T-cell (primary cell): ENCODE measurements around the gene ZSCAN4. TPM values are rescaled to one million over a fixed set of nuclear protein-coding genes. Genes with fewer than 3 reads are reported as not detected.

Experiments used
- ATAC-seq, 4 experiments: fragments of 200-7000 bp in 3 of 4; fragments of 150-1000 bp in 1 of 4; cut with Tn5 transposase; replicated peaks in 1 of 4; 1 replicate in 3 of 4; 2 replicates in 1 of 4; pipeline ENCODE4 v1.10.0; 2021; ENCODE audit warnings: moderate library complexity in 3 of 4, mild to moderate bottlenecking in 2 of 4, moderate number of reproducible peaks in 1 of 4
- CTCF ChIA-PET, 2 donors: fragments of 300-600 bp; sonication (Branson Sonifier 250); formaldehyde crosslinking; loops; one replicate each; lab custom pipeline; 2022; ENCODE audit warnings: antibody characterized with exemption in 2 of 2; lab: Charles Lee
- POLR2A ChIA-PET, 2 donors: fragments of 300-600 bp; sonication (Branson Sonifier 250); formaldehyde crosslinking; loops; one replicate each; lab custom pipeline; 2022; ENCODE audit warnings: antibody characterized with exemption in 2 of 2; lab: Charles Lee
- DNase-seq, 35 experiments: peaks; one replicate each; pipeline versions ENCODE4 v3.0.0 to v3.0.0-alpha.2; 2013 to 2023
- H3K27ac ChIP-seq: one replicate; pipeline ENCODE4 v1.5.1; 2013; ENCODE audit warnings: low read length
- H3K27me3 ChIP-seq, 2 experiments: replicated peaks in 1 of 2; 1 replicate in 1 of 2; 2 replicates in 1 of 2; pipeline versions ENCODE4 v1.6.1 to v1.7.0; 2013; ENCODE audit warnings: low read length in 1 of 2, mixed read lengths in 1 of 2; ENCODE audit not compliant: control insufficient read depth in 2 of 2, insufficient read depth in 2 of 2; ENCODE audit errors: extremely low read depth in 1 of 2
- H3K36me3 ChIP-seq, 2 donors: 1 replicate in 1 of 2; 2 replicates in 1 of 2; pipeline versions ENCODE4 v1.6.1 to v1.7.0; 2013; ENCODE audit warnings: low read length in 1 of 2; ENCODE audit not compliant: control insufficient read depth in 2 of 2, insufficient read depth in 1 of 2; ENCODE audit errors: extremely low read depth in 1 of 2
- H3K4me1 ChIP-seq, 2 experiments: 1 replicate in 1 of 2; 2 replicates in 1 of 2; pipeline versions ENCODE4 v1.6.1 to v1.7.0; 2013; ENCODE audit warnings: low read length in 2 of 2, mixed read lengths in 1 of 2; ENCODE audit not compliant: insufficient read depth in 2 of 2, control insufficient read depth in 1 of 2; ENCODE audit errors: extremely low read depth in 1 of 2
- H3K4me3 ChIP-seq, 2 donors: 1 replicate in 1 of 2; 2 replicates in 1 of 2; pipeline versions ENCODE4 v1.5.1 to v1.7.0; 2013; ENCODE audit warnings: mild to moderate bottlenecking in 2 of 2, low read length in 1 of 2, moderate library complexity in 1 of 2; ENCODE audit not compliant: control insufficient read depth in 1 of 2; ENCODE audit errors: extremely low read depth in 1 of 2
- H3K9me3 ChIP-seq: 2 replicates; pipeline ENCODE4 v1.7.0; 2013
- H3K27ac Mint-ChIP-seq, 2 donors: one replicate each; pipeline ENCODE4 v1.8.0; 2020 to 2021; ENCODE audit warnings: mild to moderate bottlenecking in 2 of 2, mixed read lengths in 2 of 2
- H3K27me3 Mint-ChIP-seq, 2 donors: one replicate each; pipeline ENCODE4 v1.8.0; 2021 to 2022; ENCODE audit warnings: mixed read lengths in 2 of 2
- H3K36me3 Mint-ChIP-seq: one replicate; pipeline ENCODE4 v1.8.0; 2021; ENCODE audit warnings: mixed read lengths
- H3K4me1 Mint-ChIP-seq, 3 donors: one replicate each; pipeline ENCODE4 v1.8.0; 2020 to 2022; ENCODE audit warnings: mixed read lengths in 3 of 3, mild to moderate bottlenecking in 1 of 3
- H3K4me3 Mint-ChIP-seq, 3 donors: one replicate each; pipeline ENCODE4 v1.8.0; 2020 to 2022; ENCODE audit warnings: mild to moderate bottlenecking in 3 of 3, mixed read lengths in 3 of 3, moderate library complexity in 3 of 3
- H3K9me3 Mint-ChIP-seq, 3 donors: one replicate each; pipeline ENCODE4 v1.8.0; 2020 to 2022; ENCODE audit warnings: mixed read lengths in 3 of 3
- WGBS: methylation state at CpG from one replicate; pipeline ENCODE4 v1.1.5; 2013; ENCODE audit warnings: missing lambda C conversion rate; ENCODE audit not compliant: insufficient coverage; 5-methylcytosine and 5-hydroxymethylcytosine counted together
- total RNA-seq, 35 experiments: library from RNA in 6 of 35; stranded (reverse) in 6 of 35; fragments of 120-200 nt in 1 of 35; gene quantifications; one replicate each; pipeline versions ENCODE4 v1.2.1 to v1.2.4 and lab custom pipeline; 2013 to 2026

The ZSCAN4 gene
- total RNA-seq, 5 donors from 2014 or later (not counting 1 experiment from before 2014, with no cell fraction given) = not detected

GRCh38 chr19:57637379-57637778, 31.4 kb upstream of the ZSCAN4 start:
- no peak overlapping the region for H3K4me3 ChIP-seq
- no peak overlapping the region for H3K27ac Mint-ChIP-seq
- H3K27me3 Mint-ChIP-seq = no peaks in the 10 kb centered on the region
- no peak overlapping the region for H3K4me3 Mint-ChIP-seq
- H3K27ac ChIP-seq = no peak overlapping the region
- POLR2A ChIA-PET = interaction anchor here in 1 of 2 donors (0.7 kb wide), 1 partner anchor 12 kb away, joined by 4 read pairs; no protein-coding TSS in a partner anchor
- H3K9me3 Mint-ChIP-seq = peaks cover 27 to 64% (median 53%) of the 10 kb centered on the region in 3 donors
- peaks cover 32% of the 10 kb centered on the region for H3K9me3 ChIP-seq
- H3K4me1 ChIP-seq = peaks cover 4 to 15% of the 10 kb centered on the region in 2 experiments
- H3K36me3 Mint-ChIP-seq = peaks cover 86% of the 10 kb centered on the region
- ATAC-seq = no peak
- CTCF ChIA-PET = interaction anchor here in 1 of 2 donors (0.7 kb wide), 1 partner anchor 247 kb away, joined by 3 read pairs; no protein-coding TSS in a partner anchor
- peaks cover 23 to 72% of the 10 kb centered on the region in 2 donors for H3K36me3 ChIP-seq
- DNase-seq = no peak
- 100% methylated on average over 1 of the region's 4 CpGs for WGBS
- no peaks in the 10 kb centered on the region for H3K27me3 ChIP-seq
- H3K4me1 Mint-ChIP-seq = peaks cover 25 to 30% (median 30%) of the 10 kb centered on the region in 3 donors

- H3K4me3 Mint-ChIP-seq = no peak overlapping the region
- H3K27me3 Mint-ChIP-seq = no peaks in the 10 kb centered on the region
- H3K4me1 Mint-ChIP-seq = no peaks in the 10 kb centered on the region
- no peak overlapping the region for H3K27ac Mint-ChIP-seq
- Histone ChIP-seq H3K4me3 (peak overlapping the region in 1 of 2 donors; percentile 15), H3K36me3 (peaks cover 25 to 56% of the 10 kb centered on the region in 2 donors), H3K27me3 (no peaks in the 10 kb centered on the region), H3K27ac (no peak overlapping the region), H3K4me1 (no peaks in the 10 kb centered on the region), H3K9me3 (peaks cover 39% of the 10 kb centered on the region)
- WGBS = no CpG with 5 or more reads among the region's 4 CpGs
- ChIA-PET POLR2A (no interaction called here), CTCF (interaction anchor here in 1 of 2 donors (1.0 kb wide), 1 partner anchor 30 kb away, joined by 3 read pairs; no protein-coding TSS in a partner anchor)
- peaks cover 24 to 60% (median 57%) of the 10 kb centered on the region in 3 donors for H3K9me3 Mint-ChIP-seq
- ATAC-seq (no peak), DNase-seq (no peak)
- peaks cover 67% of the 10 kb centered on the region for H3K36me3 Mint-ChIP-seq
These were observed 27.0 kb upstream of the ZSCAN4 start for GRCh38 chr19:57641715-57642234.

GRCh38 chr19:57642396-57643046, 26.2 kb upstream of the ZSCAN4 start:
- H3K4me1 ChIP-seq = no peaks in the 10 kb centered on the region
- H3K27ac ChIP-seq = no peak overlapping the region
- WGBS = 90% methylated on average over 1 of the region's 4 CpGs
- ChIA-PET POLR2A (no interaction called here), CTCF (no interaction called here)
- Mint-ChIP-seq H3K4me1 (no peaks in the 10 kb centered on the region), H3K9me3 (peaks cover 19 to 58% (median 58%) of the 10 kb centered on the region in 3 donors), H3K36me3 (peaks cover 63% of the 10 kb centered on the region), H3K4me3 (no peak overlapping the region), H3K27ac (no peak overlapping the region), H3K27me3 (no peaks in the 10 kb centered on the region)
- no peaks in the 10 kb centered on the region for H3K27me3 ChIP-seq
- H3K4me3 ChIP-seq = no peak overlapping the region
- ATAC-seq = no peak
- no peak for DNase-seq
- H3K9me3 ChIP-seq = peaks cover 37% of the 10 kb centered on the region
- H3K36me3 ChIP-seq = peaks cover 25 to 49% of the 10 kb centered on the region in 2 donors

GRCh38 chr19:57643734-57644133, 25.0 kb upstream of the ZSCAN4 start:
- no peak overlapping the region for H3K27ac Mint-ChIP-seq
- CTCF ChIA-PET = no interaction called here
- peaks cover 37% of the 10 kb centered on the region for H3K9me3 ChIP-seq

GRCh38 chr19:57648331-57649003, 20.3 kb upstream of the ZSCAN4 start:
- 78% methylated on average over 4 of the region's 6 CpGs for WGBS
- Mint-ChIP-seq H3K4me1 (peaks cover 4 to 9% (median 8%) of the 10 kb centered on the region in 3 donors), H3K9me3 (peaks cover 25 to 59% (median 50%) of the 10 kb centered on the region in 3 donors), H3K27ac (no peak overlapping the region), H3K4me3 (no peak overlapping the region), H3K27me3 (peaks cover 0 to 4% of the 10 kb centered on the region in 2 donors), H3K36me3 (peaks cover 20% of the 10 kb centered on the region)
- ChIA-PET CTCF (no interaction called here), POLR2A (no interaction called here)
- ATAC-seq (no peak), DNase-seq (no peak)
- Histone ChIP-seq H3K4me3 (no peak overlapping the region), H3K36me3 (no peaks in the 10 kb centered on the region), H3K27ac (no peak overlapping the region), H3K27me3 (peaks cover 0 to 2% of the 10 kb centered on the region in 2 experiments), H3K4me1 (peaks cover 2 to 4% of the 10 kb centered on the region in 2 experiments), H3K9me3 (no peaks in the 10 kb centered on the region)

More at GRCh38 chr19:57643734-57644133, 25.0 kb upstream of the ZSCAN4 start:
- peaks cover 25 to 39% of the 10 kb centered on the region in 2 donors for H3K36me3 ChIP-seq
- Mint-ChIP-seq H3K27me3 (no peaks in the 10 kb centered on the region), H3K9me3 (peaks cover 19 to 60% (median 58%) of the 10 kb centered on the region in 3 donors), H3K36me3 (peaks cover 52% of the 10 kb centered on the region), H3K4me1 (no peaks in the 10 kb centered on the region), H3K4me3 (no peak overlapping the region)
- DNase-seq = no peak
- ATAC-seq = no peak
- H3K27ac ChIP-seq = no peak overlapping the region
- H3K4me3 ChIP-seq = no peak overlapping the region
- no peaks in the 10 kb centered on the region for H3K4me1 ChIP-seq
- H3K27me3 ChIP-seq = no peaks in the 10 kb centered on the region
- POLR2A ChIA-PET = interaction anchor here in 1 of 2 donors (0.5 kb wide), 1 partner anchor 807 kb away, joined by 5 read pairs; no protein-coding TSS in a partner anchor

- Histone ChIP-seq H3K27me3 (peaks cover 0 to 7% of the 10 kb centered on the region in 2 experiments), H3K4me3 (peak overlapping the region in 1 of 2 donors; percentile 5), H3K27ac (no peak overlapping the region), H3K36me3 (no peaks in the 10 kb centered on the region), H3K4me1 (peaks cover 2 to 4% of the 10 kb centered on the region in 2 experiments), H3K9me3 (no peaks in the 10 kb centered on the region)
- POLR2A ChIA-PET = no interaction called here
- Mint-ChIP-seq H3K9me3 (peaks cover 45 to 71% (median 63%) of the 10 kb centered on the region in 3 donors), H3K36me3 (peaks cover 31% of the 10 kb centered on the region), H3K27ac (no peak overlapping the region), H3K4me3 (peak overlapping the region in 1 of 3 donors; percentile 14), H3K27me3 (peaks cover 23 to 29% of the 10 kb centered on the region in 2 donors), H3K4me1 (peaks cover 4 to 9% (median 8%) of the 10 kb centered on the region in 3 donors)
- 80% methylated on average over 6 of the region's 6 CpGs for WGBS
- no peak for DNase-seq
- CTCF ChIA-PET = no interaction called here
- ATAC-seq = no peak
These were observed 17.1 kb upstream of the ZSCAN4 start for GRCh38 chr19:57651654-57651996.
